Breast epithelium (tissue), 4 donors: ENCODE results near the gene IRAG1. TPM values are rescaled to one million over a fixed set of nuclear protein-coding genes. Genes with fewer than 3 reads are reported as not detected.

Source experiments
- DNase-seq, 2 donors: peaks; one replicate each; pipeline ENCODE4 v3.0.0-alpha.2; 2019; ENCODE audit warnings: low spot score in 2 of 2
- H3K27ac ChIP-seq, 2 donors: fragments of 200-600 bp; sonication (generic) in 1 of 2; one replicate each; pipeline ENCODE4 v1.5.1; 2016 to 2019; ENCODE audit warnings: mild to moderate bottlenecking in 1 of 2
- H3K27me3 ChIP-seq, 2 donors: fragments of 200-600 bp; sonication (generic) in 1 of 2; one replicate each; pipeline versions ENCODE4 v1.5.1 to v1.6.0; 2017 to 2019; ENCODE audit warnings: control low read depth in 1 of 2, mild to moderate bottlenecking in 1 of 2
- H3K36me3 ChIP-seq: fragments of 200-600 bp; one replicate; pipeline ENCODE4 v1.5.1; 2019
- H3K4me1 ChIP-seq, 2 donors: fragments of 200-600 bp; sonication (generic); one replicate each; pipeline ENCODE4 v1.5.1; 2016 to 2019; ENCODE audit warnings: control low read depth in 1 of 2
- H3K4me3 ChIP-seq, 3 donors: fragments of 200-600 bp; sonication (generic); 1 replicate in 2 of 3; 2 replicates in 1 of 3; pipeline ENCODE4 v1.5.1; 2016 to 2019; ENCODE audit warnings: mild to moderate bottlenecking in 3 of 3, moderate library complexity in 2 of 3
- H3K9me3 ChIP-seq, 2 donors: fragments of 200-600 bp; sonication (generic) in 1 of 2; one replicate each; pipeline ENCODE4 v1.5.1; 2016 to 2019; ENCODE audit warnings: control low read depth in 1 of 2
- POLR2A ChIP-seq: fragments of 450-650 bp; IDR thresholded peaks from one replicate; pipeline ENCODE4 v1.6.1; 2016; ENCODE audit warnings: antibody characterized with exemption, mild to moderate bottlenecking, moderate library complexity
- POLR2AphosphoS5 ChIP-seq, 3 donors: sonication (generic); formaldehyde crosslinking; IDR thresholded peaks; one replicate each; pipeline ENCODE4 v1.6.1; 2017; ENCODE audit warnings: antibody characterized with exemption in 3 of 3
- intact Hi-C: fragments of 100-400 bp; cut with DNase I; formaldehyde crosslinking; loops from one replicate; pipeline ENCODE4 v1.15.1; 2023; ENCODE audit warnings: low total_unique reads
- total RNA-seq, 3 donors: library from RNA; depleted of rRNA; stranded (reverse); fragments of >200 nt; gene quantifications; one replicate each; pipeline ENCODE4 v1.1.0, GENCODE V29; 2016
- TF ChIP-seq, protein P1 (sequence below), 3 donors: fragments of 450-650 bp; IDR thresholded peaks; one replicate each; pipeline ENCODE4 v1.5.1; 2016 to 2017; ENCODE audit warnings: antibody characterized with exemption in 3 of 3, mild to moderate bottlenecking in 3 of 3, moderate library complexity in 3 of 3

Gene IRAG1
- total RNA-seq, 3 donors from 2014 or later = 10.1 to 16.1 (median 13.2) TPM

DNA sequence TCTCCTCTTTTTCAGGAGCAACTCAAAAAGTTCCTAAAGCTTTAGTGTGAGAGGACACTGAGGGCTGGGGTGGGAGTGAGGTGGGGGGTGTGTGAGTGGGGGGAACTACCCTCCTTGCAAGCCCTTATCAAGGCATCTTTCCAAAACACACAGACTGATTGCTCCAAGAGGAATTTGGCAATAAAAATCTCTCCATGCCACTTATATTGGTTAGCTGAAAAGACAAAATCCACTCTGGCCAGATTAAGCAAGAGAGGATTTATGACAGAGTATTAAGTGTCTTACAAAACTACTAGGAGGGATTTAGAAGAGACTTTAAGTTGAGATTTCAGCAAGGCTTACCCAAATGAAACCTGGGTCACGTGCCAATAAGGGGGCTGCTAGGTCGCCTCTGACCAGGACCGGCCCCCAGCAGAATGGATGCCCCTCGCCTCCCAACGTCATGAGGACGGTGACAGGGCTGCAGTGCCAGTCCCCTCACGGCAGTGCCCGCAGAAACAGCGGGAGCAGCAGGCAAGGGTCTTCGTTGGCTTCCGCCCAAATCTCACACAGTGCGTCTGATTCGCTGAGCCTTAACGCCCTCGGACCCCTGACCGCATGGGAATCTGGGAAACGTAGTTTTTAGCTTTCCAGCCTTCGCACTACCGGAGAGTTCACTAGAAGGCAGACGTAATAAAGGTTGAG lies 35.4 kb upstream of the IRAG1 start:
- H3K27ac ChIP-seq = no peak overlapping the region
- H3K4me3 ChIP-seq = no peak overlapping the region
- DNase-seq = no peak
- H3K9me3 ChIP-seq = peaks cover 0 to 6% of the 10 kb centered on the region in 2 donors
- no peaks in the 10 kb centered on the region for H3K36me3 ChIP-seq
- H3K27me3 ChIP-seq = no peaks in the 10 kb centered on the region
- no peaks in the 10 kb centered on the region for H3K4me1 ChIP-seq
- intact Hi-C loops = no loop called here
- TF ChIP-seq, protein P1, sequence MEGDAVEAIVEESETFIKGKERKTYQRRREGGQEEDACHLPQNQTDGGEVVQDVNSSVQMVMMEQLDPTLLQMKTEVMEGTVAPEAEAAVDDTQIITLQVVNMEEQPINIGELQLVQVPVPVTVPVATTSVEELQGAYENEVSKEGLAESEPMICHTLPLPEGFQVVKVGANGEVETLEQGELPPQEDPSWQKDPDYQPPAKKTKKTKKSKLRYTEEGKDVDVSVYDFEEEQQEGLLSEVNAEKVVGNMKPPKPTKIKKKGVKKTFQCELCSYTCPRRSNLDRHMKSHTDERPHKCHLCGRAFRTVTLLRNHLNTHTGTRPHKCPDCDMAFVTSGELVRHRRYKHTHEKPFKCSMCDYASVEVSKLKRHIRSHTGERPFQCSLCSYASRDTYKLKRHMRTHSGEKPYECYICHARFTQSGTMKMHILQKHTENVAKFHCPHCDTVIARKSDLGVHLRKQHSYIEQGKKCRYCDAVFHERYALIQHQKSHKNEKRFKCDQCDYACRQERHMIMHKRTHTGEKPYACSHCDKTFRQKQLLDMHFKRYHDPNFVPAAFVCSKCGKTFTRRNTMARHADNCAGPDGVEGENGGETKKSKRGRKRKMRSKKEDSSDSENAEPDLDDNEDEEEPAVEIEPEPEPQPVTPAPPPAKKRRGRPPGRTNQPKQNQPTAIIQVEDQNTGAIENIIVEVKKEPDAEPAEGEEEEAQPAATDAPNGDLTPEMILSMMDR (IDR thresholded peaks at IDR 0.05) = no peak
- no peak for TF ChIP-seq POLR2AphosphoS5 (IDR thresholded peaks at IDR 0.05)
- TF ChIP-seq POLR2A = no peak

DNA sequence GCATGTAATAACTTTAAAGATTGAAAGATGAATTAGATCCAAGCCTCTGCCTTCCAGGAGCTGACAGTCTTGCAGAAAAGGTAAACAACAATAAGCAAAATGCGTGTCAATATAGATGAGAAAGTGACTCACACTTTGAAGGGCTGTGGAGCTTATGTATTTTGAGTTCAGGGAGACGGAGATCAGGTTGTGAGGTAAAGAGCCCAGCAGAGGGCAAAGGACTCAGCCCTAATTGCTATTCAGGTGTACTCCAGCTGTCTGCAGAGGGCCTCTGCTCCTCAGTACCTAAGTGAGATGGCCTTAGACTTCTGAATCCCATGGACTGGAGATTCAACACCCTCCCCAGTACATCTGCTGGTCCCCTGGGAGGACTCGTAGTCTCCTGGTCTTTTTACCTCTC lies 34.6 kb upstream of the IRAG1 start:
- no peaks in the 10 kb centered on the region for H3K36me3 ChIP-seq
- no peak for DNase-seq
- H3K27me3 ChIP-seq = no peaks in the 10 kb centered on the region
- no peak overlapping the region for H3K4me3 ChIP-seq
- H3K9me3 ChIP-seq = peaks cover 0 to 6% of the 10 kb centered on the region in 2 donors
- no peaks in the 10 kb centered on the region for H3K4me1 ChIP-seq
- intact Hi-C loops = no loop called here
- no peak for TF ChIP-seq POLR2AphosphoS5 (IDR thresholded peaks at IDR 0.05)
- no peak for TF ChIP-seq POLR2A
- TF ChIP-seq, protein P1 (IDR thresholded peaks at IDR 0.05) = no peak
- H3K27ac ChIP-seq = no peak overlapping the region

DNA sequence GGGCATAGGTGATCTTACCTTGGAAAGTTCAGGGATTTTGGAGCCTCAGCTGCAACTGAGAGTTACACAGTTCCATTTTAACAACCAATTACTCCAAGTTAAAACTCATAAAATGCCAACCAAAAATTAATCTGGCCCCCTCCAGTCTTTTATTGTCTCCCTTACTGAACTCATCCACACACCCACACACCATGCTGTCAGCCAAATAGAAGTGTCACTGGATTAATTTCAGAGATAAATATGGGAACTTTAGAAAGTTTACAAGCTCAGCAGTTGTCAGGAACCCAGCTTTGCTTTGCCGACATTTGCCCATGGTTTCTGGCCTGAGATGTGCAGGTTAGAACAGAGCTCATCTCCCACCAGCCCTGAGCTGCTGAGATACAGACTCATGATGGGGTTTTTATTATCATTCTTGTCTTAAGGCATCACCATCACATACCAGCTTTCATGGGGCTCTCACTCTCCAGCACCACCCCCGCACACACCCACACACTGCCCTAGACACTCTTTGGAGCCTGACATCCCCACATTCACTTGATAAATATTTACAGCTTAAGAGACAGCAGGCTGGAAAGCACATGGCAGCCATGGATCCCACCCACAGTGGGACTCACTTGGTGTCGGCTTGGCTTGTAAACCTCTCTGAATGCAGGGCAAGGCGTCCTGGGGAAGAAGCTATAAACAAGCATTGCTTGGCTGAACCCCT lies 33.7 kb upstream of the IRAG1 start:
- TF ChIP-seq POLR2A (no peak), POLR2AphosphoS5 (IDR thresholded peaks at IDR 0.05) (no peak)
- TF ChIP-seq, protein P1 (IDR thresholded peaks at IDR 0.05) = no peak
- H3K27ac ChIP-seq = no peak overlapping the region

DNA sequence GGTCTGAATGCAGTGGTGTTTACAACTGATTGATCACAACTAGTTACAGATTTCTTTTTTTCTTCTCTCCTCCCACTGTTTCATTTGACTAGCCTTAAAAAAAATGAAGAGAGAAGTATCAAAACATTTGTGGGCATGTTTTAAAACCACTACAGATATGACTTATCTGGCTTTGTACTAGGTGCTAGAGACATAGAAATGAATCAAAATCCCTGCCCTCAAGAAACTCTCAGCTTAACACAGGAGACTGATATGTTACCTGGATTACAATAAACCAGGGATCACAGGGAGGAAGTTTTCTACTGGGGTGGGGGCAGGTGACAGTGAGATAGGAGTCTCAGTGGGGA lies 32.3 kb upstream of the IRAG1 start:
- TF ChIP-seq POLR2AphosphoS5 (IDR thresholded peaks at IDR 0.05) (no peak), POLR2A (no peak)
- TF ChIP-seq, protein P1 (IDR thresholded peaks at IDR 0.05) = no peak
- no peak for DNase-seq
- Histone ChIP-seq H3K9me3 (no peaks in the 10 kb centered on the region), H3K36me3 (no peaks in the 10 kb centered on the region), H3K4me3 (no peak overlapping the region), H3K4me1 (no peaks in the 10 kb centered on the region), H3K27ac (no peak overlapping the region), H3K27me3 (no peaks in the 10 kb centered on the region)
- intact Hi-C loops = loop anchor here (2.0 kb wide), 1 partner anchor 309 kb away; no protein-coding TSS in a partner anchor

More for the DNA sequence above, 33.7 kb upstream of the IRAG1 start:
- Histone ChIP-seq H3K9me3 (peaks cover 0 to 6% of the 10 kb centered on the region in 2 donors), H3K4me3 (no peak overlapping the region), H3K27me3 (no peaks in the 10 kb centered on the region), H3K36me3 (no peaks in the 10 kb centered on the region), H3K4me1 (no peaks in the 10 kb centered on the region)
- intact Hi-C loops = loop anchor here (2.0 kb wide), 1 partner anchor 310 kb away; no protein-coding TSS in a partner anchor
- no peak for DNase-seq
